ENCODE measurements around the gene CASP4. TPM values are rescaled to one million over a fixed set of nuclear protein-coding genes. Genes with fewer than 3 reads are reported as not detected.
A peak's percentile ranks its signal among the peaks of the same experiment; 100 is the strongest.

The CASP4 gene
- total and polyA plus RNA-seq, 2 of the 4 experiments (the other 2 are of a cell fraction): 82.5 to 91.9 TPM

- ATAC-seq (ENCODE audit: low read depth) (no peak), DNase-seq (peak; percentile 28)
- in situ Hi-C loops (cut with MboI; ENCODE audit: low sequenced_read_pairs): no loop called here
- no peak overlapping the region for H3K14ac ChIP-seq (replicated peaks; ENCODE audit: low read depth, low read length)
- no peak for TF ChIP-seq MAZ (IDR thresholded peaks at IDR 0.05; ENCODE audit: borderline replicate concordance, low read depth, low read length)
- TF ChIP-seq MAFK (IDR thresholded peaks at IDR 0.05; ENCODE audit: low read depth, low read length): no peak
- TF ChIP-seq USF2 (IDR thresholded peaks at IDR 0.05; ENCODE audit: low read depth, low read length): no peak
- no peak for TF ChIP-seq RFX5 (IDR thresholded peaks at IDR 0.05; ENCODE audit: low read depth, low read length)
- peak; percentile 79 for TF ChIP-seq CEBPB (IDR thresholded peaks at IDR 0.05; ENCODE audit: low read depth, low read length)
- no peak for TF ChIP-seq SMC3 (IDR thresholded peaks at IDR 0.05; ENCODE audit: low read depth, low read length)
- H3K36me3 ChIP-seq (ENCODE audit: control insufficient read depth, insufficient read depth, low read length): no peaks in the 10 kb centered on the region
- no peak overlapping the region for H3K4ac ChIP-seq (ENCODE audit: low read depth, low read length)
- WGBS, 2 experiments (ENCODE audit: extremely low coverage in 2 of 2, insufficient read length in 1 of 2): no CpG with 5 or more reads among the region's 3 CpGs
- H4K20me1 ChIP-seq (ENCODE audit: insufficient read depth, low read length): no peaks in the 10 kb centered on the region
- H3K23ac ChIP-seq (ENCODE audit: low read depth, low read length): no peak overlapping the region
- no peak overlapping the region for H4K5ac ChIP-seq (ENCODE audit: low read depth, low read length)
- H2BK15ac ChIP-seq (ENCODE audit: low read depth, low read length): no peak overlapping the region
- dilution Hi-C loops (cut with HindIII; ENCODE audit: low sequenced_read_pairs, unreplicated experiment): no loop called here
- BruUV-seq (replicated peaks): no TSS peak
- H3K79me1 ChIP-seq (ENCODE audit: low read depth in 1 of 2, low read length in 2 of 2): no peaks in the 10 kb centered on the region
- no peak overlapping the region for H2AK9ac ChIP-seq (replicated peaks; ENCODE audit: low read depth, low read length, poor library complexity)
- H3K4me2 ChIP-seq (ENCODE audit: low read depth, low read length): no peak overlapping the region
- no peaks in the 10 kb centered on the region for H3K9me3 ChIP-seq (ENCODE audit: control insufficient read depth, insufficient read depth, low read length)
- ChIA-PET POLR2A (ENCODE audit: unreplicated experiment) (no interaction called here), CTCF (no interaction called here)
- H2BK20ac ChIP-seq (ENCODE audit: low read depth, low read length): no peak overlapping the region
- no peak overlapping the region for H4K91ac ChIP-seq (ENCODE audit: insufficient read depth, low read depth, low read length)
- no peak overlapping the region for H2BK120ac ChIP-seq (ENCODE audit: low read depth, low read length)
- no peak overlapping the region for H2AFZ ChIP-seq (replicated peaks; ENCODE audit: low read length, poor library complexity)
- no peak overlapping the region for H2AK5ac ChIP-seq (ENCODE audit: low read depth, low read length)
- H3K4me1 ChIP-seq (ENCODE audit: control insufficient read depth, insufficient read depth, low read length): no peaks in the 10 kb centered on the region
- H3K9me1 ChIP-seq (ENCODE audit: insufficient read depth, low read length): no peaks in the 10 kb centered on the region
- no peak overlapping the region for H4K8ac ChIP-seq (ENCODE audit: low read depth in 2 of 2, low read length in 2 of 2)
- H3K27ac ChIP-seq (ENCODE audit: insufficient read depth, low read length): no peak overlapping the region
- H3K18ac ChIP-seq (ENCODE audit: low read depth, low read length): no peak overlapping the region
- no peak overlapping the region for H3K9ac ChIP-seq (ENCODE audit: low read depth, low read length)
- H2BK5ac ChIP-seq (ENCODE audit: low read depth, low read length, poor library complexity, severe bottlenecking): no peak overlapping the region
- no peak overlapping the region for H3K4me3 ChIP-seq (ENCODE audit: insufficient read depth, low read depth, low read length)
- intact Hi-C loops (cut with micrococcal nuclease): no loop called here
- no peak overlapping the region for H3K56ac ChIP-seq (ENCODE audit: extremely low read depth, insufficient read depth, low read length)
- H3K27me3 ChIP-seq (ENCODE audit: control insufficient read depth, insufficient read depth, low read length): no peaks in the 10 kb centered on the region
Observed at GRCh38 chr11:104984808-104985207, 16.4 kb upstream of the CASP4 start.
